HCT116 (cell line): Measurements from ENCODE around the gene EDN2. TPM values are rescaled to one million over a fixed set of nuclear protein-coding genes. Genes with fewer than 3 reads are reported as not detected.

Experiments used
- ATAC-seq: fragments of 200-7000 bp; cut with Tn5 transposase; 2 replicates; pipeline ENCODE4 v1.9.1; 2020; ENCODE audit warnings: mild to moderate bottlenecking, moderate library complexity
- BruUV-seq: library from RNA; stranded (reverse); fragments of 400-500 nt; replicated peaks from 2 replicates; lab custom pipeline; 2021; lab: Mats Ljungman, UMichigan
- CTCF ChIA-PET: fragments of 300-600 bp; sonication (Branson Sonifier 250); formaldehyde crosslinking; loops from one replicate; lab custom pipeline; 2021; ENCODE audit warnings: antibody characterized with exemption; lab: Charles Lee
- POLR2A ChIA-PET: fragments of 300-600, 350-600 bp; sonication (Branson Sonifier 250); formaldehyde crosslinking; loops from one replicate; lab custom pipeline; 2021; ENCODE audit warnings: antibody characterized with exemption; lab: Charles Lee
- RAD21 ChIA-PET, 2 experiments: fragments of 300-600 bp; sonication (Branson Sonifier 250); formaldehyde crosslinking; loops; one replicate each; lab custom pipeline; 2023; ENCODE audit warnings: low total read pairs in 2 of 2; ENCODE audit not compliant: uncharacterized antibody in 2 of 2, unreplicated experiment in 2 of 2, low non-redundant PET in 1 of 2; lab: Charles Lee
- DNase-seq: peaks from one replicate; pipeline ENCODE4 v3.0.0-alpha.2; 2010; ENCODE audit warnings: low read depth, low spot score
- H2AFZ ChIP-seq: fragments of 200-600 bp; shearing (Covaris generic), sonication (generic); 2 replicates; pipeline ENCODE4 v1.6.1; 2017; ENCODE audit warnings: low read depth, mixed run types, mixed read lengths, antibody characterized with exemption, low read length; ENCODE audit not compliant: poor library complexity, severe bottlenecking
- H3K27ac ChIP-seq: 2 replicates; pipeline ENCODE4 v1.5.1; 2012; ENCODE audit warnings: low read depth, low read length
- H3K27me3 ChIP-seq: fragments of 200-600 bp; sonication (generic); 2 replicates; pipeline ENCODE4 v1.6.1; 2016; ENCODE audit warnings: mixed run types, low read length, mixed read lengths; ENCODE audit not compliant: insufficient read depth
- H3K36me3 ChIP-seq, 2 experiments: fragments of 200-500 bp in 1 of 2; fragments of 200-600 bp in 1 of 2; sonication (Bioruptor generic) in 1 of 2; sonication (generic) in 1 of 2; 2 replicates each; pipeline versions ENCODE4 v1.5.1 to v1.6.1; 2014 to 2016; ENCODE audit warnings: low read length in 2 of 2, inconsistent platforms in 1 of 2, mixed read lengths in 1 of 2, mixed run types in 1 of 2; ENCODE audit not compliant: insufficient read depth in 2 of 2, control insufficient read depth in 1 of 2
- H3K4me1 ChIP-seq, 2 experiments: fragments of 200-600 bp in 1 of 2; sonication (generic) in 1 of 2; 2 replicates each; pipeline versions ENCODE4 v1.5.1 to v1.6.1; 2012 to 2017; ENCODE audit warnings: low read length in 2 of 2, inconsistent platforms in 1 of 2, mild to moderate bottlenecking in 1 of 2, mixed read lengths in 1 of 2, mixed run types in 1 of 2, moderate library complexity in 1 of 2; ENCODE audit not compliant: insufficient read depth in 2 of 2, control insufficient read depth in 1 of 2
- H3K4me2 ChIP-seq: fragments of 200-600 bp; sonication (generic); 2 replicates; pipeline ENCODE4 v1.6.1; 2017; ENCODE audit warnings: mixed run types, low read length, mixed read lengths
- H3K4me3 ChIP-seq, 2 experiments: fragments of 200-600 bp in 1 of 2; sonication (generic) in 1 of 2; replicated peaks in 1 of 2; 2 replicates each; pipeline ENCODE4 v1.5.1; 2011 to 2016; ENCODE audit warnings: low read length in 2 of 2, control low read depth in 1 of 2, low read depth in 1 of 2, mild to moderate bottlenecking in 1 of 2, mixed read lengths in 1 of 2, mixed run types in 1 of 2
- H3K79me2 ChIP-seq: fragments of 200-600 bp; sonication (generic); 2 replicates; pipeline ENCODE4 v1.6.1; 2017; ENCODE audit warnings: mild to moderate bottlenecking, mixed run types, low read length, moderate library complexity, mixed read lengths; ENCODE audit not compliant: insufficient read depth
- H3K9ac ChIP-seq: fragments of 200-600 bp; sonication (generic); 2 replicates; pipeline ENCODE4 v1.6.1; 2016; ENCODE audit warnings: low read length, mixed read lengths
- H3K9me2 ChIP-seq: fragments of 200-600 bp; sonication (generic), shearing (Covaris generic); 2 replicates; pipeline ENCODE4 v1.6.1; 2017; ENCODE audit warnings: mixed run types, mild to moderate bottlenecking, moderate library complexity; ENCODE audit not compliant: insufficient read depth
- H3K9me3 ChIP-seq, 2 experiments: fragments of 200-500 bp in 1 of 2; fragments of 200-600 bp in 1 of 2; sonication (Bioruptor generic) in 1 of 2; sonication (generic) in 1 of 2; 2 replicates each; pipeline ENCODE4 v1.6.1; 2014 to 2017; ENCODE audit warnings: low read length in 2 of 2, mixed read lengths in 2 of 2, inconsistent platforms in 1 of 2, low read depth in 1 of 2, mild to moderate bottlenecking in 1 of 2, mixed run types in 1 of 2, moderate library complexity in 1 of 2; ENCODE audit not compliant: control insufficient read depth in 1 of 2, insufficient read depth in 1 of 2
- H4K20me1 ChIP-seq: fragments of 200-600 bp; sonication (generic), shearing (Covaris generic); 2 replicates; pipeline ENCODE4 v1.6.1; 2017; ENCODE audit warnings: mixed run types, mild to moderate bottlenecking, moderate library complexity; ENCODE audit not compliant: insufficient read depth
- CEBPB ChIP-seq: IDR thresholded peaks from 2 replicates; pipeline ENCODE4 v1.6.1; 2012; ENCODE audit warnings: low read depth
- EGR1 ChIP-seq: IDR thresholded peaks from 2 replicates; pipeline ENCODE4 v1.6.1; 2012; ENCODE audit warnings: low read depth
- EZH2phosphoT487 ChIP-seq: fragments of 200-600 bp; IDR thresholded peaks from 2 replicates; pipeline ENCODE4 v1.6.1; 2018; ENCODE audit warnings: antibody characterized with exemption, borderline replicate concordance
- FOSL1 ChIP-seq: IDR thresholded peaks from 2 replicates; pipeline ENCODE4 v1.6.1; 2012; ENCODE audit warnings: low read depth
- JUND ChIP-seq: IDR thresholded peaks from 2 replicates; pipeline ENCODE4 v1.6.1; 2012
- POLR2A ChIP-seq: IDR thresholded peaks from 2 replicates; pipeline ENCODE4 v1.7.0; 2011; ENCODE audit warnings: borderline replicate concordance; ENCODE audit not compliant: insufficient read depth, insufficient read length; ENCODE audit errors: extremely low read depth
- POLR2AphosphoS5 ChIP-seq: IDR thresholded peaks from 2 replicates; pipeline ENCODE4 v1.6.1; 2011; ENCODE audit warnings: mild to moderate bottlenecking, low read depth, low read length, moderate library complexity
- RAD21 ChIP-seq: IDR thresholded peaks from 2 replicates; pipeline ENCODE4 v1.6.1; 2012; ENCODE audit warnings: low read depth, mild to moderate bottlenecking
- SIN3A ChIP-seq: IDR thresholded peaks from 2 replicates; pipeline ENCODE4 v1.6.1; 2012; ENCODE audit warnings: low read depth
- SRF ChIP-seq: IDR thresholded peaks from 2 replicates; pipeline ENCODE4 v1.6.1; 2012; ENCODE audit warnings: low read depth
- TCF7L2 ChIP-seq: IDR thresholded peaks from 2 replicates; pipeline ENCODE4 v1.7.0; 2011; ENCODE audit warnings: borderline replicate concordance, inconsistent platforms; ENCODE audit not compliant: insufficient read depth, insufficient read length; ENCODE audit errors: extremely low read depth
- YY1 ChIP-seq: IDR thresholded peaks from 2 replicates; pipeline ENCODE4 v1.6.1; 2011; ENCODE audit warnings: low read length, low read depth, moderate library complexity, mild to moderate bottlenecking; ENCODE audit not compliant: insufficient replicate concordance; ENCODE audit errors: extremely low read depth
- ZFX ChIP-seq: fragments of 450-650 bp; IDR thresholded peaks from 2 replicates; pipeline ENCODE4 v1.6.1; 2017
- intact Hi-C: fragments of 100-400 bp; cut with micrococcal nuclease; formaldehyde crosslinking; loops from 2 replicates; pipeline ENCODE4 v1.10.0; 2022
- total RNA-seq: library from RNA; stranded (reverse); gene quantifications from one replicate; pipeline ENCODE4 v1.2.1, GENCODE V29; 2021; ENCODE audit not compliant: unreplicated experiment
- TF ChIP-seq, protein P1 (sequence below): IDR thresholded peaks from 2 replicates; pipeline ENCODE4 v1.6.1; 2012; ENCODE audit warnings: low read depth
- TF ChIP-seq, protein P2 (sequence below): IDR thresholded peaks from 2 replicates; pipeline ENCODE4 v1.6.1; 2011; ENCODE audit warnings: mild to moderate bottlenecking, low read length, moderate library complexity; ENCODE audit not compliant: insufficient replicate concordance; ENCODE audit errors: extremely low read depth

EDN2 gene
- total RNA-seq, 1 experiment from 2014 or later = not detected

DNA sequence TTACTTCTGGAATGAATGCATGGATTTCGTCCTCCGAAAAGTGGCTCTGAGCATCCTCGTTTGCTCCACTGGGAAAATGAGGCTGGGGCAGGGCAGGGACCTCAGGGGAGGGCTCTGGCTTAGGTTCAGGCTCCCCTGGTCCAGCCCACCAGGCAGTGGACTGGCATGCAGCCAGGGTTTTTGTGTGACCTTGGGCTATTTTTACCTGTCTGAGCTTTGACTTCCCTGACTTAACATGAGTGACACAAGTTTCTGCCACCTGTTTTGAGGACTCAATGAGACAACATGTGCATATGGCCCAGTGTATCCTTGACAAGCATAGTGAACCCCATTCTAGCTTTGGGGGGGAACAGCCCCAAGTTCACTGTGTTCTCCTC lies 32.6 kb upstream of the EDN2 start:
- Histone ChIP-seq H3K79me2 (no peaks in the 10 kb centered on the region), H4K20me1 (no peaks in the 10 kb centered on the region), H3K4me2 (no peak overlapping the region), H3K27me3 (no peaks in the 10 kb centered on the region), H3K9me2 (no peaks in the 10 kb centered on the region), H3K9ac (no peak overlapping the region), H3K9me3 (no peaks in the 10 kb centered on the region), H3K27ac (no peak overlapping the region), H2AFZ (no peak overlapping the region), H3K4me3 (no peak overlapping the region), H3K4me1 (peaks cover 27 to 34% of the 10 kb centered on the region in 2 experiments), H3K36me3 (no peaks in the 10 kb centered on the region)
- POLR2A ChIA-PET = no interaction called here
- CTCF ChIA-PET = interaction anchor here (1.2 to 3.1 kb wide), 3 partner anchors 24 to 656 kb away, joined by 3 to 15 read pairs (median 10); no protein-coding TSS in a partner anchor
- intact Hi-C loops = no loop called here
- no TSS peak for BruUV-seq
- RAD21 ChIA-PET = no interaction called here
- DNase-seq (no peak), ATAC-seq (no peak)
- TF ChIP-seq POLR2AphosphoS5 (no peak), SRF (no peak), RAD21 (no peak), CEBPB (no peak), JUND (no peak), SIN3A (no peak), ZFX (no peak), EZH2phosphoT487 (no peak), EGR1 (no peak), POLR2A (no peak), TCF7L2 (no peak), YY1 (no peak), FOSL1 (no peak)
- TF ChIP-seq, protein P1, sequence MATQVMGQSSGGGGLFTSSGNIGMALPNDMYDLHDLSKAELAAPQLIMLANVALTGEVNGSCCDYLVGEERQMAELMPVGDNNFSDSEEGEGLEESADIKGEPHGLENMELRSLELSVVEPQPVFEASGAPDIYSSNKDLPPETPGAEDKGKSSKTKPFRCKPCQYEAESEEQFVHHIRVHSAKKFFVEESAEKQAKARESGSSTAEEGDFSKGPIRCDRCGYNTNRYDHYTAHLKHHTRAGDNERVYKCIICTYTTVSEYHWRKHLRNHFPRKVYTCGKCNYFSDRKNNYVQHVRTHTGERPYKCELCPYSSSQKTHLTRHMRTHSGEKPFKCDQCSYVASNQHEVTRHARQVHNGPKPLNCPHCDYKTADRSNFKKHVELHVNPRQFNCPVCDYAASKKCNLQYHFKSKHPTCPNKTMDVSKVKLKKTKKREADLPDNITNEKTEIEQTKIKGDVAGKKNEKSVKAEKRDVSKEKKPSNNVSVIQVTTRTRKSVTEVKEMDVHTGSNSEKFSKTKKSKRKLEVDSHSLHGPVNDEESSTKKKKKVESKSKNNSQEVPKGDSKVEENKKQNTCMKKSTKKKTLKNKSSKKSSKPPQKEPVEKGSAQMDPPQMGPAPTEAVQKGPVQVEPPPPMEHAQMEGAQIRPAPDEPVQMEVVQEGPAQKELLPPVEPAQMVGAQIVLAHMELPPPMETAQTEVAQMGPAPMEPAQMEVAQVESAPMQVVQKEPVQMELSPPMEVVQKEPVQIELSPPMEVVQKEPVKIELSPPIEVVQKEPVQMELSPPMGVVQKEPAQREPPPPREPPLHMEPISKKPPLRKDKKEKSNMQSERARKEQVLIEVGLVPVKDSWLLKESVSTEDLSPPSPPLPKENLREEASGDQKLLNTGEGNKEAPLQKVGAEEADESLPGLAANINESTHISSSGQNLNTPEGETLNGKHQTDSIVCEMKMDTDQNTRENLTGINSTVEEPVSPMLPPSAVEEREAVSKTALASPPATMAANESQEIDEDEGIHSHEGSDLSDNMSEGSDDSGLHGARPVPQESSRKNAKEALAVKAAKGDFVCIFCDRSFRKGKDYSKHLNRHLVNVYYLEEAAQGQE = no peak
- TF ChIP-seq, protein P2, sequence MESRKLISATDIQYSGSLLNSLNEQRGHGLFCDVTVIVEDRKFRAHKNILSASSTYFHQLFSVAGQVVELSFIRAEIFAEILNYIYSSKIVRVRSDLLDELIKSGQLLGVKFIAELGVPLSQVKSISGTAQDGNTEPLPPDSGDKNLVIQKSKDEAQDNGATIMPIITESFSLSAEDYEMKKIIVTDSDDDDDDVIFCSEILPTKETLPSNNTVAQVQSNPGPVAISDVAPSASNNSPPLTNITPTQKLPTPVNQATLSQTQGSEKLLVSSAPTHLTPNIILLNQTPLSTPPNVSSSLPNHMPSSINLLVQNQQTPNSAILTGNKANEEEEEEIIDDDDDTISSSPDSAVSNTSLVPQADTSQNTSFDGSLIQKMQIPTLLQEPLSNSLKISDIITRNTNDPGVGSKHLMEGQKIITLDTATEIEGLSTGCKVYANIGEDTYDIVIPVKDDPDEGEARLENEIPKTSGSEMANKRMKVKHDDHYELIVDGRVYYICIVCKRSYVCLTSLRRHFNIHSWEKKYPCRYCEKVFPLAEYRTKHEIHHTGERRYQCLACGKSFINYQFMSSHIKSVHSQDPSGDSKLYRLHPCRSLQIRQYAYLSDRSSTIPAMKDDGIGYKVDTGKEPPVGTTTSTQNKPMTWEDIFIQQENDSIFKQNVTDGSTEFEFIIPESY = no peak
